Progenitor cell of endocrine pancreas (in vitro differentiated cells): ENCODE data around the gene ETV6. TPM values are rescaled to one million over a fixed set of nuclear protein-coding genes. Genes with fewer than 3 reads are reported as not detected.

Experiments used
- DNase-seq: peaks from one replicate; pipeline ENCODE4 v3.0.0; 2021; ENCODE audit warnings: low spot score; ENCODE audit not compliant: unreplicated experiment
- H3K27ac Mint-ChIP-seq: 2 replicates; pipeline ENCODE4 v1.8.0; 2021; ENCODE audit warnings: mild to moderate bottlenecking, moderate library complexity, mixed read lengths
- H3K27me3 Mint-ChIP-seq: 2 replicates; pipeline ENCODE4 v1.8.0; 2021; ENCODE audit warnings: mixed read lengths
- H3K36me3 Mint-ChIP-seq: 2 replicates; pipeline ENCODE4 v1.8.0; 2022; ENCODE audit warnings: mixed read lengths; ENCODE audit not compliant: insufficient read depth
- H3K4me1 Mint-ChIP-seq: 2 replicates; pipeline ENCODE4 v1.8.0; 2021; ENCODE audit warnings: low read depth, mixed read lengths
- H3K4me3 Mint-ChIP-seq: 2 replicates; pipeline ENCODE4 v1.8.0; 2021; ENCODE audit warnings: low read depth, mild to moderate bottlenecking, moderate library complexity, mixed read lengths
- H3K9me3 Mint-ChIP-seq: 2 replicates; pipeline ENCODE4 v1.8.0; 2021; ENCODE audit warnings: low read depth, mixed read lengths
- total RNA-seq: library from RNA; stranded (reverse); gene quantifications from 2 replicates; pipeline ENCODE4 v1.2.1, GENCODE V29; 2021
- TF ChIP-seq, protein P1 (sequence below): fragments of 200-600 bp; sonication (generic); IDR thresholded peaks from one replicate; pipeline ENCODE4 v1.5.0; 2021; ENCODE audit warnings: antibody characterized with exemption, mild to moderate bottlenecking; ENCODE audit not compliant: unreplicated experiment

ETV6 gene
- total RNA-seq, 1 donor from 2014 or later, result 55.2 TPM

DNA sequence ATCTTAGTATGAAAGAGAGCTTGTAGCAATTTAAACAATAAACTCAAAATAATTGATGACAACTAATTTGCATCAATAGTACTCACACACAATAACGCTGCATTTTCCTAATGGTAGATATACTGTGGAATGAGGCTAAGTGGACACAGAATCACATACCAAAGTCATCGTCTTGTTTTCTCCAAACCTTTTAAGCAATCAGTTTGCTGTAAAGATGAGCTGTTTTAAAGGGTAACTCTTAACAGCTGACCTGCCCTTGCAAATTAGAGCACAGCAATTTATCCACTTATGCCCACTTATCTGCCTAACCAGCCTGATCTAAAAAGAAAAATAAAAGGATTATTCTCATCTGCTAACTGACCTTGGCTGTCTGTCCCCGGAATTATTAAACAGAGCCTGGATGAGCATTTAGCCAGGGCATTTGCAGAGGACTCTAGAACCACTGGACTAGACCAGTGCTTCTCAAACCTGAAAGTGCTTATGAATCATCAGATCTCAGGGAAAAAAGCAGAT is 247.0 kb downstream of the ETV6 start:
- Mint-ChIP-seq H3K27ac (peak overlapping the region; percentile 14), H3K9me3 (no peaks in the 10 kb centered on the region), H3K27me3 (no peaks in the 10 kb centered on the region), H3K4me3 (no peak overlapping the region), H3K36me3 (peaks cover 14% of the 10 kb centered on the region), H3K4me1 (peaks cover 14% of the 10 kb centered on the region)
- TF ChIP-seq, protein P1, sequence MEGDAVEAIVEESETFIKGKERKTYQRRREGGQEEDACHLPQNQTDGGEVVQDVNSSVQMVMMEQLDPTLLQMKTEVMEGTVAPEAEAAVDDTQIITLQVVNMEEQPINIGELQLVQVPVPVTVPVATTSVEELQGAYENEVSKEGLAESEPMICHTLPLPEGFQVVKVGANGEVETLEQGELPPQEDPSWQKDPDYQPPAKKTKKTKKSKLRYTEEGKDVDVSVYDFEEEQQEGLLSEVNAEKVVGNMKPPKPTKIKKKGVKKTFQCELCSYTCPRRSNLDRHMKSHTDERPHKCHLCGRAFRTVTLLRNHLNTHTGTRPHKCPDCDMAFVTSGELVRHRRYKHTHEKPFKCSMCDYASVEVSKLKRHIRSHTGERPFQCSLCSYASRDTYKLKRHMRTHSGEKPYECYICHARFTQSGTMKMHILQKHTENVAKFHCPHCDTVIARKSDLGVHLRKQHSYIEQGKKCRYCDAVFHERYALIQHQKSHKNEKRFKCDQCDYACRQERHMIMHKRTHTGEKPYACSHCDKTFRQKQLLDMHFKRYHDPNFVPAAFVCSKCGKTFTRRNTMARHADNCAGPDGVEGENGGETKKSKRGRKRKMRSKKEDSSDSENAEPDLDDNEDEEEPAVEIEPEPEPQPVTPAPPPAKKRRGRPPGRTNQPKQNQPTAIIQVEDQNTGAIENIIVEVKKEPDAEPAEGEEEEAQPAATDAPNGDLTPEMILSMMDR, result no peak
- no peak for DNase-seq

DNA sequence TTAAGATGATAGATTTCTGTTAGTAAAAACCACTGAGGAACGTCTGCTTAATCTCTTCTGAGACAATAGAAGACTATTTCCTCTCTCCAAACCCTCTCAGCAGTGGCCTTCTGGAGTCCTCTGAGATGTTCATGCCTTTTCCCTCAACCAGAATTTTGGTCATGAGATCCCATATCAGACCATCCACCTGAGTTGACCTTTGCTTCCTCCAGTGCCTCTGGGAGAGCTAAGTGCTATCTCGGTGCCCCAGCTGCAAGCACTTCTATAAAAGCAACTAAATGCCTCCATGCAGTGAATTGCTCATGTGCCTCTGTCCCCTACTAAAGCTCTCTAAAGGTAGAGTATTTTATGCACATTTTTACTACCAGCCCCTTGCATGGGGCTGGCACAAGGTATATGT is 248.4 kb downstream of the ETV6 start:
- no peak for DNase-seq
- Mint-ChIP-seq H3K27ac (no peak overlapping the region), H3K9me3 (no peaks in the 10 kb centered on the region), H3K27me3 (no peaks in the 10 kb centered on the region), H3K4me3 (no peak overlapping the region), H3K4me1 (peaks cover 14% of the 10 kb centered on the region), H3K36me3 (peaks cover 8% of the 10 kb centered on the region)
- TF ChIP-seq, protein P1, result no peak

DNA sequence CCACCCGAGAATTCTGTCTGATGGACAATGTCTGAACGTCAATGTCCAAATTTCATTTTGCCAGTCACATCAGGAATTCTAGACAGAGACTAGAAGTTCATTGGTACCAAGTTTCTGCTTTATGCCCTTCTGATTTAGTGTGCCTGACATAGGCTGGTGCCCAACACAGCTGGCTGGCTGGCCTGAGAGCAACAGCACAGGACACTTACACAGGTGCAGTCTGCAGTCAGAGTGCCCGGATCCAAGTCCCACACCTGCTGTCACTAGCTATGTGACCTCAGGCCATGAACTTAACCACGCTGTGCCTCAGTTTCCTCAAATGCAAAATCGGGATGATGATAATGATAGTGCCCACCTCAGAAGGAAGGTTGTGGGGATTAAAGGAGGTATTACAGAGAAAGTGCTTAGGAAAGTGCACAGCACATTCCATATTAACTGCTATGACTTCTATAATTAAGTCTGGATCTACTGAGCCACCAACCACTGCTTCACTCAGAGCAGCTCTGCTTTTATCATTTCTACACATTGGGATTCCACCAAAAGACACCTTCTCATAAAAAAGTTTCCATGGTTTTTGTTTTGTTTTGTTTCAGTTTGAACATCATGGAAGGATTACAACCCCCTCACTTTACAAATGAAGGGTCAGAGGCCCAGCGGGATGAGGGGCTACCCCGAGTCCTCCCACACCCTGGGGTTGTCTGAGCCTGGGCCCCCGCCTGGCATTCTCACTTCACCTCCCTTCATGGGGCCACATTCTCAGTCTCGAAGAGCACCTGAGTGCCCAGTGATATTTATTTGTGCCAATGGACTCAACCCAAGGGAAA is 252.4 kb downstream of the ETV6 start:
- H3K4me1 Mint-ChIP-seq, result peaks cover 6% of the 10 kb centered on the region
- peaks cover 9% of the 10 kb centered on the region for H3K27me3 Mint-ChIP-seq
- H3K9me3 Mint-ChIP-seq, result peaks cover 5% of the 10 kb centered on the region
- TF ChIP-seq, protein P1, result no peak
- no peak overlapping the region for H3K4me3 Mint-ChIP-seq
- DNase-seq, result no peak
- peaks cover 5% of the 10 kb centered on the region for H3K36me3 Mint-ChIP-seq
- H3K27ac Mint-ChIP-seq, result no peak overlapping the region

DNA sequence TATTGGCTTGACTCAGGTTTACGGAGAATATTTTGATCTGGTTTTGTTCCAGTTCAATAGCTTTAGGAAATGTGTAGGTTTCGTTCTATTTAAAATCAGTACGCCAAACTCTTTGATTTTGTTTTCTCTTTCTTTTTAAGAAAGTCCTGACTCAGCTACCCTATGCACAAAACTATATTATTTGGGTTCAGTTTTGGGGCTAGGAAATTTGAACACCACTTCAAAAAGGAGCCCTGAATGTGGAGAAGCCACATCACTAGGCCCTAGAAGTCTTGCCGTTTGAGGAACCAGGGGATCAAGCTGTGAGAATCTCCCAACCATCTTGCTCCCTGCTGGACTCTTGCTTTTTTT is 253.0 kb downstream of the ETV6 start:
- no peak for DNase-seq
- H3K27ac Mint-ChIP-seq, result no peak overlapping the region
- TF ChIP-seq, protein P1, result no peak
- H3K27me3 Mint-ChIP-seq, result peaks cover 9% of the 10 kb centered on the region
- H3K4me1 Mint-ChIP-seq, result peaks cover 4% of the 10 kb centered on the region
- no peak overlapping the region for H3K4me3 Mint-ChIP-seq
- H3K36me3 Mint-ChIP-seq, result peaks cover 2% of the 10 kb centered on the region
- H3K9me3 Mint-ChIP-seq, result peaks cover 5% of the 10 kb centered on the region

DNA sequence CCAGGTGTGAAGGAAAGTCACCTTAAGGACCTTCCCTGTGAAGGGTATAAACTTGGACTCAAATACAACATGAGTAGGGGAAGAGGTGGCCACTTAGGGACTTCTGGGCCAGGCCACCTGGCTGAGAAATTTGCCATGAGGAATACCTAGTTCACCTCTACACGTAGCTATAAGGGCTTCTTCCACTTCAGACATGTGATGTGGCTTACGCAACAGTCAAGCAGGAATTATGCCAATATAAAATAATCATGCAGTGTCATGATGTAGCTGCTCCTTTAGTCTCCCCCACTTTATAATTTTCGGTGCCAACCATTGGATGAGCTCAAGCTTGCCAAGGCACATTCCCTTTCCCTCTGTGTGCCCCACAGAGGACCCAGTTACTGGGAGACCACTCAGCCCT is 254.7 kb downstream of the ETV6 start:
- Mint-ChIP-seq H3K4me3 (no peak overlapping the region), H3K27me3 (peaks cover 9% of the 10 kb centered on the region), H3K36me3 (peaks cover 7% of the 10 kb centered on the region), H3K27ac (no peak overlapping the region), H3K9me3 (peaks cover 14% of the 10 kb centered on the region), H3K4me1 (no peaks in the 10 kb centered on the region)
- TF ChIP-seq, protein P1, result no peak
- DNase-seq, result no peak
